GM19372 (cell line): ENCODE measurements around the gene PTPRK.
"Not testable (repeated sequence)": the region's sequence is repeated elsewhere in the genome, so short reads cannot be mapped to it uniquely, and the experiment has no call there.

Experiments
- ATAC-seq: cut with Tn5 transposase; IDR thresholded peaks from one replicate; pipeline ENCODE4 v1.9.1; 2021; ENCODE audit warnings: mild to moderate bottlenecking, low read depth, moderate library complexity; ENCODE audit not compliant: unreplicated experiment

The PTPRK gene

GRCh38 chr6:127997496-127998164, 522.8 kb downstream of the PTPRK start:
- ATAC-seq: no peak

- no peak for ATAC-seq
These were observed 523.5 kb downstream of the PTPRK start for GRCh38 chr6:127996925-127997324.

- ATAC-seq: no peak
These were observed 528.3 kb downstream of the PTPRK start for GRCh38 chr6:127992144-127992543.

- no peak for ATAC-seq
These were observed 530.3 kb downstream of the PTPRK start for GRCh38 chr6:127990074-127990473.

- no peak for ATAC-seq
These were observed 539.4 kb downstream of the PTPRK start for GRCh38 chr6:127980996-127981395.

- ATAC-seq: not testable (repeated sequence)
These were observed 542.2 kb downstream of the PTPRK start for GRCh38 chr6:127978185-127978584.

GRCh38 chr6:127976796-127977195, 543.6 kb downstream of the PTPRK start:
- ATAC-seq: no peak

- ATAC-seq: no peak
These were observed 544.3 kb downstream of the PTPRK start for GRCh38 chr6:127976111-127976510.

- ATAC-seq: no peak
These were observed 547.6 kb downstream of the PTPRK start for GRCh38 chr6:127972815-127973214.

- ATAC-seq: no peak
These were observed 548.4 kb downstream of the PTPRK start for GRCh38 chr6:127971945-127972391.

GRCh38 chr6:127971386-127971785, 549.0 kb downstream of the PTPRK start:
- no peak for ATAC-seq

- ATAC-seq: no peak
These were observed 550.7 kb downstream of the PTPRK start for GRCh38 chr6:127969701-127970100.

- ATAC-seq: no peak
These were observed 552.0 kb downstream of the PTPRK start for GRCh38 chr6:127968394-127968793.

GRCh38 chr6:127967708-127968107, 552.7 kb downstream of the PTPRK start:
- no peak for ATAC-seq

GRCh38 chr6:127966616-127967015, 553.8 kb downstream of the PTPRK start:
- no peak for ATAC-seq

GRCh38 chr6:127963495-127963894, 556.9 kb downstream of the PTPRK start:
- ATAC-seq: no peak

GRCh38 chr6:127959869-127960268, 560.5 kb downstream of the PTPRK start:
- ATAC-seq: no peak

- ATAC-seq: no peak
These were observed 563.4 kb downstream of the PTPRK start for GRCh38 chr6:127956956-127957355.

- ATAC-seq: no peak
These were observed 564.0 kb downstream of the PTPRK start for GRCh38 chr6:127956260-127956888.

GRCh38 chr6:127954082-127954481, 566.3 kb downstream of the PTPRK start:
- ATAC-seq: no peak

GRCh38 chr6:127952831-127953230, 567.6 kb downstream of the PTPRK start:
- ATAC-seq: no peak

GRCh38 chr6:127952176-127952575, 568.2 kb downstream of the PTPRK start:
- ATAC-seq: no peak
